Heart left ventricle (tissue), 16 donors: ENCODE results near the gene KDM7A. TPM values are rescaled to one million over a fixed set of nuclear protein-coding genes. Genes with fewer than 3 reads are reported as not detected.

Experiments
- ATAC-seq, 4 donors: fragments of 200-7000 bp; cut with Tn5 transposase; one replicate each; pipeline ENCODE4 v1.9.1; 2020 to 2022; ENCODE audit warnings: moderate library complexity in 4 of 4, mild to moderate bottlenecking in 3 of 4, moderate number of reproducible peaks in 1 of 4
- DNase-seq, 5 donors: peaks; one replicate each; pipeline ENCODE4 v3.0.0-alpha.2; 2020
- H3K27ac ChIP-seq, 12 donors: fragments of 200-600 bp; sonication (generic) in 4 of 12; one replicate each; pipeline versions ENCODE4 v1.5.0 to v1.8.0; 2016 to 2022; ENCODE audit warnings: mild to moderate bottlenecking in 2 of 12
- H3K27me3 ChIP-seq, 9 donors: fragments of 200-600 bp; sonication (generic) in 2 of 9; one replicate each; pipeline versions ENCODE4 v1.5.1 to v1.8.0; 2016 to 2022; ENCODE audit warnings: mild to moderate bottlenecking in 3 of 9
- H3K36me3 ChIP-seq, 9 donors: fragments of 200-600 bp; sonication (generic) in 2 of 9; one replicate each; pipeline versions ENCODE4 v1.5.0 to v1.8.0; 2018 to 2022; ENCODE audit warnings: mild to moderate bottlenecking in 2 of 9
- H3K4me1 ChIP-seq, 12 donors: fragments of 200-600 bp; sonication (generic) in 4 of 12; one replicate each; pipeline versions ENCODE4 v1.5.0 to v1.8.0; 2016 to 2022; ENCODE audit warnings: mild to moderate bottlenecking in 3 of 12
- H3K4me3 ChIP-seq, 12 donors: fragments of 200-600 bp; sonication (generic) in 4 of 12; one replicate each; pipeline versions ENCODE4 v1.5.0 to v1.8.0; 2017 to 2022; ENCODE audit warnings: mild to moderate bottlenecking in 9 of 12, moderate library complexity in 4 of 12
- H3K9me3 ChIP-seq, 12 donors: fragments of 200-600 bp; sonication (generic) in 4 of 12; one replicate each; pipeline versions ENCODE4 v1.5.0 to v1.8.0; 2016 to 2022; ENCODE audit warnings: mild to moderate bottlenecking in 1 of 12
- POLR2A ChIP-seq, 2 donors: fragments of 450-650 bp; IDR thresholded peaks; one replicate each; pipeline ENCODE4 v1.6.1; 2017; ENCODE audit warnings: antibody characterized with exemption in 2 of 2, mild to moderate bottlenecking in 2 of 2, moderate library complexity in 2 of 2
- WGBS, 4 donors: extraction: QIAGEN DNeasy Blood & Tissue Kit in 2 of 4; methylation state at CpG; one replicate each; pipeline versions ENCODE4 v1.1.5 to v1.1.7; 2013 to 2018; 5-methylcytosine and 5-hydroxymethylcytosine counted together
- intact Hi-C, 10 donors: fragments of 100-400 bp; cut with DNase I; formaldehyde crosslinking; loops; one replicate each; pipeline versions ENCODE4 v1.11.1 to v1.14.2; 2022
- polyA plus RNA-seq, 2 donors: library from polyadenylated mRNA; stranded (reverse); fragments of 200-250 nt; gene quantifications; one replicate each; pipeline ENCODE4 v1.2.3, GENCODE V29; 2013
- total RNA-seq, 9 donors: library from RNA; depleted of rRNA in 2 of 9; stranded (reverse); fragments of >200 nt in 2 of 9; fragmentation: NEBNext Ultra II Directional in 3 of 9; extraction: Animal tissue kit (Norgen Biotek cat#: 25700) in 3 of 9; gene quantifications; one replicate each; pipeline versions ENCODE4 v1.1.0 to v1.2.4, GENCODE V29; 2016 to 2023
- TF ChIP-seq, protein P1 (sequence below), 12 donors: fragments of 200-600 bp; sonication (generic) in 4 of 12; IDR thresholded peaks; one replicate each; pipeline versions ENCODE4 v1.5.0 to v1.8.0; 2018 to 2022; ENCODE audit warnings: antibody characterized with exemption in 12 of 12, mild to moderate bottlenecking in 5 of 12
- donor health status: ischemic (EF 13 %, LVEDD 7.1; RV severe dilation, severe dysfunction).
- donor health status: healthy with polysubstance abuse.
- donor health status: DM: no; HTN: yes; CAD: no.
- donor health status: DM: no; HTN: no; CAD: no.
- donor health status: ischemic (EF 25% LVEDD 6.9; RV normal size, moderate dysfunction).
- donor health status: ischemic (EF 25% LVEDD 5.7; RV mildly dilated, moderate dysfunction).
- donor health status: healthy.
- donor health status: DM: yes; HTN: yes; CAD: no.
- donor health status: ischemic (EF 35%, LVEDD 5.7; RV mildly dilated, moderate dysfunction).
- donor health status: nonischemic (EF 11% LVEDD 7.7; RV severe dilation, severe dysfunction).
- donor health status: DM: yes; HTN: yes; CAD: no.
- donor health status: PGD.
- donor health status: ischemic (EF 29% LVEDD 5.4; RV normal size, mild dysfunction).
- donor health status: nonischemic (EF 23%, LVEDD 6.1; RV moderate dilation, normal function).

The KDM7A gene
- total and polyA plus RNA-seq, 11 donors: 3.0 to 18.7 (median 9.1) TPM

DNA sequence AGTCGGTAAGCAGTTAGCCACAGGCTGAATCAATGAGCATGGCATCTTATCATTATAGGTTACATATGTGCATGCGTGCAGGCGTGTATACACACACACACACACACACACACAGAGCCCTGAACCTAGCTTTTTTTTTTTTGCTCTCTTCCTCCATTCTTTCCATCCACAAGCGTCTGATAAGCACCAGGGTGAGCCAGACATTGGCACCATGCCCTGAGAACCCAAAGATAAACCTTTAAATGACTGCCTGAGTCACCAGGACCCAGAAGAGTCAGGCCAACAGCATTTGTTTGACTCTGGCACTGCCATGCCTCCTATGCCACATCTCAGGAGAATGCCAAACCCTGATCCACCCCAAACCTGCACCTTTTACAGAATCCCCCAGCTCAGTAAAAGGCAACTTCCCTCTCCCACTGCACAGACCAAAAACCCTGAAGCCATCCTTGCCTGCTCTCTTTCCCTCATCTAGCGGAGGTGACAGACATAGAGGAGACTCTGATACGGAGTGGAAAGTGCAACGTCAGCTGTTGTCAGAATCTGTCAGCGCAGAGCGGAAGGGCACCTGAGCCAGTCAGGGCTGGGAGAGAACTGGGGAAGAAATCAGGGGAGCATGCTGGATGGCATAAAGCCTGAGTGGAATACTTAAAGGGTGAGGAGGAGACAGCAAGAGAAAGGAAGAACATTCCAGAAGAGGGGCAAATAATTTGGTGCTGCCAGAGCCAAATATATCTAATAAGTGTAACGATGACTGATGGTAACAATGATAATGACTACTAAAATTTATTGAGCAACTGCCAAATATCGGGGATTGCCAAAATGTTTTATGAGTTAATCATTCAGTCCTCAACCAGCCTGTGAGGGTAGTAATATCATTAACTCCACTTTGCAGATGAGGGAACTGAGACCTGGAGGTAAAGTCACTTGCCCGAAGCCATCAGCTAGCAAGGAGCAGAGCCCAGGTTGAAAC is 117.2 kb downstream of the KDM7A start:
- 44 to 55% (median 46%) methylated on average over 12 of the region's 12 CpGs for WGBS, 4 donors
- intact Hi-C loops: loop anchor here in 3 of 10 donors (5.0 to 10.0 kb wide), 2 partner anchors 115 to 118 kb away; partner anchors contain the start of gene KDM7A (in 3 of the 3)
- H3K27me3 ChIP-seq: no peaks in the 10 kb centered on the region
- peaks cover 7 to 81% (median 31%) of the 10 kb centered on the region in 12 donors for H3K4me1 ChIP-seq
- H3K4me3 ChIP-seq: peak overlapping the region in 2 of 12 donors; percentile 2 to 84
- H3K27ac ChIP-seq: peak overlapping the region; percentile 16 to 99 (median 90)
- TF ChIP-seq, protein P1, sequence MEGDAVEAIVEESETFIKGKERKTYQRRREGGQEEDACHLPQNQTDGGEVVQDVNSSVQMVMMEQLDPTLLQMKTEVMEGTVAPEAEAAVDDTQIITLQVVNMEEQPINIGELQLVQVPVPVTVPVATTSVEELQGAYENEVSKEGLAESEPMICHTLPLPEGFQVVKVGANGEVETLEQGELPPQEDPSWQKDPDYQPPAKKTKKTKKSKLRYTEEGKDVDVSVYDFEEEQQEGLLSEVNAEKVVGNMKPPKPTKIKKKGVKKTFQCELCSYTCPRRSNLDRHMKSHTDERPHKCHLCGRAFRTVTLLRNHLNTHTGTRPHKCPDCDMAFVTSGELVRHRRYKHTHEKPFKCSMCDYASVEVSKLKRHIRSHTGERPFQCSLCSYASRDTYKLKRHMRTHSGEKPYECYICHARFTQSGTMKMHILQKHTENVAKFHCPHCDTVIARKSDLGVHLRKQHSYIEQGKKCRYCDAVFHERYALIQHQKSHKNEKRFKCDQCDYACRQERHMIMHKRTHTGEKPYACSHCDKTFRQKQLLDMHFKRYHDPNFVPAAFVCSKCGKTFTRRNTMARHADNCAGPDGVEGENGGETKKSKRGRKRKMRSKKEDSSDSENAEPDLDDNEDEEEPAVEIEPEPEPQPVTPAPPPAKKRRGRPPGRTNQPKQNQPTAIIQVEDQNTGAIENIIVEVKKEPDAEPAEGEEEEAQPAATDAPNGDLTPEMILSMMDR (IDR thresholded peaks at IDR 0.05): no peak
- no peak for TF ChIP-seq POLR2A (IDR thresholded peaks at IDR 0.05)
- ATAC-seq (peak; percentile 57 to 72 (median 66)), DNase-seq (peak in 4 of 5 donors; percentile 70 to 87 (median 81))
- H3K36me3 ChIP-seq: peaks cover 0 to 33% (median 14%) of the 10 kb centered on the region in 9 donors
- H3K9me3 ChIP-seq: no peaks in the 10 kb centered on the region

DNA sequence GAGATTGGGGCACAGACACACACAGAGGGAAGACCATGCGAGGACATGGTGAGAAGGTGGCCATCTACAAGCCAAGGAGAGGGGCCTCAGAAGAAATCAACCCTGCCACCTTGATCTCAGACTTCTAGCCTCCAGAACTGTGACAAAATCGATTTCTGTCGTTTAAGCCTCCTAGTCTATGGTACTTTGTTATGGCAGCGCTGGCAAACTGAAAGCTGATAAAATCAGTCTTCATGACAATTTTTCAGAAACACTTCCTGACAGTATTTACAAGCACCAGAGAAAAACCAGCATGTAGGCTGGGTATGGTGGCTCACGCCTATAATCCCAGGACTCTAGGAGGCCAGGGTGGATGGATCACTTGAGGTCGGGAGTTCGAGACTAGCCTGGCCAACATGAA is 118.3 kb downstream of the KDM7A start:
- Histone ChIP-seq H3K9me3 (no peaks in the 10 kb centered on the region), H3K36me3 (peaks cover 0 to 41% (median 24%) of the 10 kb centered on the region in 9 donors), H3K4me1 (peaks cover 7 to 86% (median 31%) of the 10 kb centered on the region in 12 donors), H3K27ac (peak overlapping the region in 1 of 12 donors; percentile 30), H3K4me3 (no peak overlapping the region), H3K27me3 (no peaks in the 10 kb centered on the region)
- intact Hi-C loops: no loop called here
- DNase-seq (no peak), ATAC-seq (no peak)
- no peak for TF ChIP-seq POLR2A (IDR thresholded peaks at IDR 0.05)
- TF ChIP-seq, protein P1 (IDR thresholded peaks at IDR 0.05): no peak
- WGBS, 4 donors: 78 to 86% (median 82%) methylated on average over 7 of the region's 7 CpGs

DNA sequence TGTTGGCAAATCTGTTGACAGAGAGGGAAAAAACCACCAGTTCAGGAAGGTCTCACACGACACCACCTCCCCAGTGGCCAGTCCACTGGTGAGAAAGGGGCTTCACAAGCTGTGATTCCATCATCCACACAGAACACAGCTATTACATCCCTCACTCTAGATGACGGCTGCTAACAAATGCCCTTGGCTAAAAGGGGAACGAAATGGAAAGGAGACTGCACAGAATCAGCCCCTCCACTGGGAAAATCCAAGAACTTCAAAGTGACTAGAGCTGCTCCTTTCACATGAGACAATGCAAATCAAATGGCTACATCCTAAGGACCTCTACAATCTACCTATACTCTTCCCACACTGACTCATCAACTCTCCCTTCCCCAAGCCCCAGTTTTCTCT is 119.6 kb downstream of the KDM7A start:
- H3K36me3 ChIP-seq: peaks cover 0 to 50% (median 32%) of the 10 kb centered on the region in 9 donors
- intact Hi-C loops: no loop called here
- no peak overlapping the region for H3K4me3 ChIP-seq
- 90 to 95% (median 94%) methylated on average over 3 of the region's 3 CpGs for WGBS, 4 donors
- DNase-seq (no peak), ATAC-seq (no peak)
- peaks cover 7 to 83% (median 31%) of the 10 kb centered on the region in 12 donors for H3K4me1 ChIP-seq
- TF ChIP-seq POLR2A (IDR thresholded peaks at IDR 0.05): no peak
- TF ChIP-seq, protein P1 (IDR thresholded peaks at IDR 0.05): no peak
- no peaks in the 10 kb centered on the region for H3K9me3 ChIP-seq
- H3K27me3 ChIP-seq: no peaks in the 10 kb centered on the region
- H3K27ac ChIP-seq: peak overlapping the region in 1 of 12 donors; percentile 78
